ENCODE measurements around the gene C2CD2.

GRCh38 chr21:41961753-41962152 is 7.9 kb upstream of the C2CD2 start:
- TF ChIP-seq CTCF (IDR thresholded peaks at IDR 0.05; ENCODE audit: low read depth, low read length, poor library complexity, severe bottlenecking) (no peak), EZH2phosphoT487 (IDR thresholded peaks at IDR 0.05; ENCODE audit: borderline replicate concordance, low read length) (no peak)
